ENCODE results near the gene PARD3.
"Not testable (repeated sequence)": the region's sequence is repeated elsewhere in the genome, so short reads cannot be mapped to it uniquely, and the experiment has no call there.

PARD3 gene

GRCh38 chr10:34797155-34797554 lies 17.9 kb downstream of the PARD3 start:
- no peak for DNase-seq (ENCODE audit: low read depth in 3 of 3)

- DNase-seq (ENCODE audit: low read depth in 3 of 3), result no peak
Observed at GRCh38 chr10:34796133-34796532, 19.0 kb downstream of the PARD3 start.

DNA sequence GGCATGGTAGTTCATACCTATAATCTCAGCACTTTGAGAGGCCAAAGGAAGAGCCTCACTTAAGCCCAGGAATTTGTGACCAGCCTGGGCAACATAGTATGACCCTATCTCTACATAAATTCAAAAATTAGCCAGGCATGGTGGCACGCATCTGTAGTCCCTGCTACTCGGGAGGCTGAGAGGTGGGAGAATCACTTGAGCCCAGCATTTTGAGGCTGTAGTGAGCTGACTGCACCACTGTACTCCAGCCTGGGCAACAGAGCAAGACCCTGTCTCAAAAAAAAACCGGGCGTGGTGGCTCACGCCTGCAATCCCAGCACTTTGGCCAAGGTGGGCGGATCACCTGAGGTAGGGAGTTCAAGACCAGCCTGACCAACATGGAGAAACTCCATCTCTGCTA lies 19.8 kb downstream of the PARD3 start:
- no peak for DNase-seq (ENCODE audit: low read depth in 3 of 3)

GRCh38 chr10:34794835-34795234 lies 20.3 kb downstream of the PARD3 start:
- no peak for DNase-seq (ENCODE audit: low read depth in 3 of 3)

DNA sequence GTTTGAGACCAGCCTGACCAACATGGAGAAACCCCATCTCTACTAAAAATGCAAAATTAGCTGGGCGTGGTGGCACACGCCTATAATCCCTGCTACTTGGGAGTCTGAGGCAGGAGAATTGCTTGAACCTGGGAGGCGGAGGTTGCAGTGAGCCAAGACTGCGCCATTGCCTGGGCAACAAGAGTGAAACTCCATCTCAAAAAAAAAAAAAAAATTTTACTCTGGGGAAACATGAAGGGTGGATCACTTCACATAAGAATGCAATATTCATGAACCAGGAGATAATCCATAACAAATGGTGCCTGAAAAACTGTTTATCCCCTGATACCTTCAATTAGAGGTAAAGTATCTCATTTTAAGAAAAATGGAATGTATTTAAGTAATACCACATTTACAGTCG lies 21.5 kb downstream of the PARD3 start:
- DNase-seq (ENCODE audit: low read depth in 3 of 3), result not testable (repeated sequence)

GRCh38 chr10:34792881-34793280 lies 22.2 kb downstream of the PARD3 start:
- DNase-seq (ENCODE audit: low read depth in 3 of 3), result no peak

GRCh38 chr10:34791947-34792346 lies 23.1 kb downstream of the PARD3 start:
- no peak for DNase-seq (ENCODE audit: low read depth in 3 of 3)

- no peak for DNase-seq (ENCODE audit: low read depth in 3 of 3)
Observed at GRCh38 chr10:34791228-34791627, 23.9 kb downstream of the PARD3 start.

DNA sequence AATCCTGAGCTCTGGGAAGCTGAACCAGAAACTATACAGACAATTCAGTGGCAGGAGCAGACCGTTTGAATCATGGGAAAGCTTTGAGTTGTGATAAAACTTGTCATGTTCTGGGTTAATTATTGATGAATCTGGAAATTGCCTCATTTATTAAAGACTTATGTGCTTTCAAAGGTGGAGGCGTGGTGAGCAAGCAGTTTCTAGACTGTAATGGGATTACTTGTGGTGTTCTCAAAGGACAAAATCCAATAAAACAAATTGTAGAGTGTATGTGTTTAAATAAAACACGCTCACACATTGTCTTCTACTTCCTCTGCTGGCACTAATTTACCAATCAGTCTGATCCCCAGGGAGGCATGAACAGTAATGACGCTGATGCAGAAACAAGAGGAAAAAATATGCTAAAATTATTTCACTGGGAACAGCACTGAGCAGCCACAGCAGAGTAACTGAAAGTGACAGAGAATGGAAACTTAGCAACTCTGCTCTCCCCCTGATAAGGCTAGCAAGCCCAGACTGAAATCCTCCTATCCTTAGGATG lies 25.1 kb downstream of the PARD3 start:
- no peak for DNase-seq (ENCODE audit: low read depth in 3 of 3)

GRCh38 chr10:34786464-34786863 lies 28.6 kb downstream of the PARD3 start:
- no peak for DNase-seq (ENCODE audit: low read depth in 3 of 3)

DNA sequence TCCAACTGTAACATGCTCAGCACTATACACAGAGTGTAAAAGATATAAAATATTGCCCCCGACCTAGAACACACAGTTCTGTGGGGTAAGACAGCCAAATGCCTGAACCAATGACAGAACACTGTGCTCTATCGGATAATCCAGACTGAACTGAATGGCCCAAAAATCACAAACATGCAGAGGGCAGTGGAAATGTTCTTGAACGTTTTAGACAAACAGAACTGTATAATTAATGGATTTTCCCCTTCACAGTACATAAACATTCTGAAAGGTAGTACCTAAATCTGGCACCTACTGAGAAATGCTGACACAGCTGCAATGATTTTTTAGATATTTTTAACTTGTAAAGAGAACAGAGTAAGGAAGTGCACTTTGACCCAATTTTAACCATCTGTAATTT lies 33.4 kb downstream of the PARD3 start:
- no peak for DNase-seq (ENCODE audit: low read depth in 3 of 3)

GRCh38 chr10:34780818-34781380 lies 34.2 kb downstream of the PARD3 start:
- no peak for DNase-seq (ENCODE audit: low read depth in 3 of 3)

DNA sequence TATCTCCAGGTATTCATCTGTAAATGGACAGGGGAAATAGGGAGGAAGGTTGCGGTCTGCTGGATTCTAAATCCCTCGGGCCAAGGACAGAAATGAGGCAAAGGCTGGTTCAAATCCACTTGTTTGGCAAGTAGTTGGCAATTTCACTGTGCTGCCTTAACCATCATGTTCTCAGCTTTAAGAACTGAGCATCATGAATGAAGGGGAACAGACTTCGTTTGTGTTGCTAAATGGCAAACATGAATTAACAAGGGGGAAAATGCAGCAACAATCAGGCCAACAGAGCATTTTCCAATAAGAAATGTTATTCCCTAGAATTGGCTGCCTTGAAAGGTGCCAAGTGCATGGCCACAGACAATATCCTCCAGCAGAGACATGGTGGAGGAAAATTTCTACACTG lies 36.9 kb downstream of the PARD3 start:
- no peak for DNase-seq (ENCODE audit: low read depth in 3 of 3)

- DNase-seq (ENCODE audit: low read depth in 3 of 3), result no peak
Observed at GRCh38 chr10:34776090-34776690, 38.9 kb downstream of the PARD3 start.

DNA sequence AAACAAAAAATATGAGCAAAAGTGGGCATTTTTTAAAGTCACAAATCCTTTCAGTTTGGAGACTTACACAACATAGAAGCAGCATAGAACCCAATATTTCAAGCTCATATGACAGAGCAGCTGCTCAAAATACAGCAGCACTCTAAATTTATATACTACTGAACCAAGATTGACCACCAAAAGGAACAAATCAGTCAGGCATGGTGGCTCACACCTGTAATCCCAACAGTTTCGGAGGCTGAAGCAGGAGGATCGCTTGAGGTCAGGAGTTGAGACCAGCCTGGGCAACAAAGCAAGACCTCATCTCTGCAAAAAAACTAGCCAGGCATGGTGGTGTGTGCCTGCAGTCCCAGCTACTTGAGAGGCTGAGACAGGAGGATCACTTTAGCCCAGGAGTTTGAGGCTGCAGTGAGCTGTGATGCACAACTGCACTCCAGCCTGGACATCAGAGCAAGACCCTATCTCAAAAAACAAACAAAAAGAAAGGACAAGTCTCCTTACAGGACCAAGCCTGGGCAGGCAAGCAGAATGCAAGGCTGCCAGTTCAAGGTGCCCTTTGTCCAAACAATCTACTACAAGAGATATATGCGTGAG lies 40.0 kb downstream of the PARD3 start:
- DNase-seq (ENCODE audit: low read depth in 3 of 3), result no peak

DNA sequence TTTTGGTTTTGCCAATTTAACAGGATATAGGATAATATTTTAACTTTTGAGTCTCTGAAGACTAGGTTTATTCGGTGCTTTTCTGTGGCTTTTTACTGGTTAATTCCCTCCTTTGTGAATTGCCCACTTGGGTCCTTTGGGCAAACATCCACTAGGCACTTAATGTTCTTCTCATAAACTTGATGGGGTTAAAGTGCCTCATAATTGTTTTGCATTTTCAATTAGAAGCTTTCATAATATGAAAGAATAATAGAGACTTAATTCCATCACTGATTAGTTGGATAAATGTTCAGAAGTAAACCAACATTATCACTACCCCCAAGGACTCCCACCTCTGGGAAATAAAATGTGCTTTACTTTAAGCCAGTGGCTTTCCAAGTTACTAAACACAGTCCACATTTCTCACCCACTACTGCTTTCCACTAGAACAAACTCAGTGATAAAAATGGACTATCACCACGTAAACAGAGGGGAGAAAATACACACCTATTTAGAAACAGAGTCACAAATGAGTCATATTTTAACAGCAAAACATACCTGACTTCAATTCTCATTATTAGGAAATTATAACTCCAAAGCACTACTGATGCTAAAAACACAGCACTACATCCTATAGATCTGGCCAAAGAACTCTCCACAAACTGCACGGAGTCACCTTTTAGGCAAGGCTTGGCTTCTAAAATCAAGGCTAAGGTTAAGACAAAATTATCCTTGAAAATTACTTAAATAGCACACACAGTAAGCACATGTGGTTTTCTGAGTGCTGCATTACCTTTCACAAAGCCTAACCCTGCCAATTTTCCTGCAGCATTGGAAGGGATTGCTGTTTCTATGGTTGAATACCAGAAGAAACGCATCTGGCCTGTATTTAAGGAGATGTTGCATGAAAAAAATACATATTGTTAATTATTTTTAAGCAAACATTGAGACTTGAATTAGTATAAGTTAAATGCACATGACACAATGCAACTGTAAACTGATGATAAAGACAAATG lies 41.2 kb downstream of the PARD3 start:
- no peak for DNase-seq (ENCODE audit: low read depth in 3 of 3)

DNA sequence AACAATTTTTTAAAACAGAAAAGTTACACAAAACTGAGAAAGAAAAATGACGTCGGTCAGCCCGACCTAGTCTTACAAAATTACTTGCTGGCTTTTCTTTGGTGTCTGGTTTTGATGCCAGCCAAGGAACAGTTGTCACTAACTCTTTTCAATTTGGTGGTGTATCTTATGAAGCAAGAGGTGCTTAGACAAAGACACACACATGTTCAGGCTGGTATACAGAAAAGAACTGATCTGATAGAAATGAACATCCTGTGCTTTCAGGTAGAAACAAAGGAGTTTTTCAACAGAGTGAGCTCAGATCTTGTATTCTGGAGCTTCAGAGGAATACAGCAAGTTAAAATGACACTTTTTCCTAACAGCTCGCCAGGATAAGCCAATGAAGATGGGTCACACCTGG lies 43.6 kb downstream of the PARD3 start:
- DNase-seq (ENCODE audit: low read depth in 3 of 3), result no peak

- no peak for DNase-seq (ENCODE audit: low read depth in 3 of 3)
Observed at GRCh38 chr10:34771106-34771505, 44.0 kb downstream of the PARD3 start.

GRCh38 chr10:34769899-34770298 lies 45.2 kb downstream of the PARD3 start:
- no peak for DNase-seq (ENCODE audit: low read depth in 3 of 3)

DNA sequence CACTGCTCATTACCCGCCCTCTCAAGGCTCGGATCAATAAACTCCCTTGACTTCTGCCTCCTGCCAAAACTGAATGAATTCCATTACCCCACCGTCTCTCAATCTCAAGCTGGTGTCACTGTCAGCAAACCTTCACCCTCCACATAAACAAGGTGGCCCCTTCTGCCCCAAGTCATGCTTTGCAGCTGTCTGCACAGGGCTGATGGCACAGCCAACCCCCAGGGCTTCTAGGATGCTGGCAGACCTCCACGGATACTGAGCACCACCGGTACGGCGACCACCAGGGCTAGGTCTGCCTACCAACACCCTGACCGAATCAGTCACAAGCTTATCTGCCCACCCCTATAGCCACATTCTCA lies 46.1 kb downstream of the PARD3 start:
- DNase-seq (ENCODE audit: low read depth in 3 of 3), result no peak

GRCh38 chr10:34768261-34768971 lies 46.7 kb downstream of the PARD3 start:
- DNase-seq (ENCODE audit: low read depth in 3 of 3), result no peak

Data from stimulated activated CD4-positive, alpha-beta T cell treated with anti-CD3 and anti-CD28 coated beads, TNF-alpha, amount 100 ng/mL, for 4 hours (primary cell).